ENCODE results near the gene TRIB2. TPM values are rescaled to one million over a fixed set of nuclear protein-coding genes. Genes with fewer than 3 reads are reported as not detected.

Gene TRIB2
- polyA plus RNA-seq, 3 donors, result 0.29 to 2.6 (median 0.51) TPM

DNA sequence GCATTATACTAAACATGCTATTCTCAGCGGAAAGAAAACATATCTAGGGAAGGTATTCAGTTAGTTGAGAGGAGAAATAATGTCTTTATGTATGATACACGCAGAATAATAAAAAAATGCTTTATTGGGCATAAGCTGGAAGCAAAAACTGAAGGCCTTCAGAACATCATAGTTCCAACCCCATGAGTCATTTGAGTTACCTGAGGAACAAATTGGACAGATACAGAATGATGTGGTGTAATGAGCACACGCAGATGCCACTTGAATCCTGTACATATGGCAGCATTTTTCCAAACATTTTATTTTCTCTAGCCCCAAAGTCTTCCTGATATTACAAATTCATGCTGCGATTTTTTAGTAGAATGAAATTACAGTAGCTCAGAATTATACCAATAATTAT is 23.2 kb upstream of the TRIB2 start:
- peaks cover 4 to 15% of the 10 kb centered on the region in 2 donors for H3K4me1 ChIP-seq (ENCODE audit: control insufficient read depth in 1 of 2, insufficient read depth in 2 of 2, low read length in 2 of 2)
- no peak overlapping the region for H3K4me2 ChIP-seq (replicated peaks; ENCODE audit: extremely low read depth, low read length, poor library complexity, severe bottlenecking)
- no peaks in the 10 kb centered on the region for H3K79me2 ChIP-seq (ENCODE audit: insufficient read depth, low read length)
- TF ChIP-seq CTCF (IDR thresholded peaks at IDR 0.05), result no peak
- H2AFZ ChIP-seq (ENCODE audit: insufficient read depth, low read depth, low read length, poor library complexity, severe bottlenecking), result no peak overlapping the region
- H3K4me3 ChIP-seq (replicated peaks in 1 of 3; ENCODE audit: low read depth in 2 of 3, low read length in 3 of 3), result no peak overlapping the region
- no peak for DNase-seq
- no CpG with 5 or more reads among the region's 4 CpGs for WGBS (ENCODE audit: insufficient coverage)
- intact Hi-C loops (cut with micrococcal nuclease), result loop anchor here in 1 of 2 donors (10.0 kb wide), 1 partner anchor 529 kb away; no protein-coding TSS in a partner anchor
- H3K27ac ChIP-seq (ENCODE audit: low read depth in 1 of 2, low read length in 2 of 2), result no peak overlapping the region
- Mint-ChIP-seq H3K9me3 (peaks cover 9 to 22% (median 14%) of the 10 kb centered on the region in 7 donors), H3K27me3 (ENCODE audit: low read depth in 3 of 3) (peaks cover 2 to 6% (median 4%) of the 10 kb centered on the region in 3 donors), H3K27ac (no peak overlapping the region), H3K36me3 (no peaks in the 10 kb centered on the region), H3K4me3 (no peak overlapping the region), H3K4me1 (peaks cover 4% of the 10 kb centered on the region)
- H3K27me3 ChIP-seq (ENCODE audit: control insufficient read depth in 2 of 2, insufficient read depth in 2 of 2, low read length in 2 of 2), result peaks cover 0 to 2% of the 10 kb centered on the region in 2 donors
- no peak overlapping the region for H3K9ac ChIP-seq (ENCODE audit: insufficient read depth, low read length, poor library complexity, severe bottlenecking)
- H3K9me3 ChIP-seq (replicated peaks in 1 of 2; ENCODE audit: control insufficient read depth in 1 of 2, insufficient read depth in 1 of 2, low read length in 2 of 2), result peaks cover 5 to 6% of the 10 kb centered on the region in 2 donors
- H4K20me1 ChIP-seq (ENCODE audit: insufficient read depth, low read length), result no peaks in the 10 kb centered on the region
- H3K36me3 ChIP-seq (replicated peaks in 1 of 2; ENCODE audit: control insufficient read depth in 1 of 2, insufficient read depth in 2 of 2, low read length in 2 of 2), result no peaks in the 10 kb centered on the region

- peak; percentile 68 to 87 (median 81) for DNase-seq
- Histone ChIP-seq H3K27me3 (ENCODE audit: control insufficient read depth in 2 of 2, insufficient read depth in 2 of 2, low read length in 2 of 2) (peaks cover 0 to 4% of the 10 kb centered on the region in 2 donors), H3K4me2 (replicated peaks; ENCODE audit: extremely low read depth, low read length, poor library complexity, severe bottlenecking) (no peak overlapping the region), H3K27ac (ENCODE audit: low read depth in 1 of 2, low read length in 2 of 2) (no peak overlapping the region), H4K20me1 (ENCODE audit: insufficient read depth, low read length) (no peaks in the 10 kb centered on the region), H3K79me2 (ENCODE audit: insufficient read depth, low read length) (no peaks in the 10 kb centered on the region), H3K9ac (ENCODE audit: insufficient read depth, low read length, poor library complexity, severe bottlenecking) (no peak overlapping the region), H3K9me3 (replicated peaks in 1 of 2; ENCODE audit: control insufficient read depth in 1 of 2, insufficient read depth in 1 of 2, low read length in 2 of 2) (peaks cover 5 to 6% of the 10 kb centered on the region in 2 donors), H3K36me3 (replicated peaks in 1 of 2; ENCODE audit: control insufficient read depth in 1 of 2, insufficient read depth in 2 of 2, low read length in 2 of 2) (no peaks in the 10 kb centered on the region), H2AFZ (ENCODE audit: insufficient read depth, low read depth, low read length, poor library complexity, severe bottlenecking) (no peak overlapping the region), H3K4me3 (replicated peaks in 1 of 3; ENCODE audit: low read depth in 2 of 3, low read length in 3 of 3) (no peak overlapping the region), H3K4me1 (ENCODE audit: control insufficient read depth in 1 of 2, insufficient read depth in 2 of 2, low read length in 2 of 2) (peaks cover 4 to 15% of the 10 kb centered on the region in 2 donors)
- Mint-ChIP-seq H3K27ac (peak overlapping the region in 5 of 7 donors; percentile 51 to 85 (median 67)), H3K4me1 (peaks cover 4% of the 10 kb centered on the region), H3K9me3 (peaks cover 7 to 19% (median 12%) of the 10 kb centered on the region in 7 donors), H3K27me3 (ENCODE audit: low read depth in 3 of 3) (peaks cover 4 to 10% (median 5%) of the 10 kb centered on the region in 3 donors), H3K4me3 (no peak overlapping the region), H3K36me3 (no peaks in the 10 kb centered on the region)
- no CpG with 5 or more reads among the region's 1 CpG for WGBS (ENCODE audit: insufficient coverage)
- TF ChIP-seq CTCF (IDR thresholded peaks at IDR 0.05), result peak; percentile 12
- intact Hi-C loops (cut with micrococcal nuclease), result loop anchor here in 1 of 2 donors (10.0 kb wide), 1 partner anchor 530 kb away; no protein-coding TSS in a partner anchor
These were observed 21.6 kb upstream of the TRIB2 start for GRCh38 chr2:12694990-12695774.
